ENCODE results near the gene RADIL.

- TF ChIP-seq, protein P1, sequence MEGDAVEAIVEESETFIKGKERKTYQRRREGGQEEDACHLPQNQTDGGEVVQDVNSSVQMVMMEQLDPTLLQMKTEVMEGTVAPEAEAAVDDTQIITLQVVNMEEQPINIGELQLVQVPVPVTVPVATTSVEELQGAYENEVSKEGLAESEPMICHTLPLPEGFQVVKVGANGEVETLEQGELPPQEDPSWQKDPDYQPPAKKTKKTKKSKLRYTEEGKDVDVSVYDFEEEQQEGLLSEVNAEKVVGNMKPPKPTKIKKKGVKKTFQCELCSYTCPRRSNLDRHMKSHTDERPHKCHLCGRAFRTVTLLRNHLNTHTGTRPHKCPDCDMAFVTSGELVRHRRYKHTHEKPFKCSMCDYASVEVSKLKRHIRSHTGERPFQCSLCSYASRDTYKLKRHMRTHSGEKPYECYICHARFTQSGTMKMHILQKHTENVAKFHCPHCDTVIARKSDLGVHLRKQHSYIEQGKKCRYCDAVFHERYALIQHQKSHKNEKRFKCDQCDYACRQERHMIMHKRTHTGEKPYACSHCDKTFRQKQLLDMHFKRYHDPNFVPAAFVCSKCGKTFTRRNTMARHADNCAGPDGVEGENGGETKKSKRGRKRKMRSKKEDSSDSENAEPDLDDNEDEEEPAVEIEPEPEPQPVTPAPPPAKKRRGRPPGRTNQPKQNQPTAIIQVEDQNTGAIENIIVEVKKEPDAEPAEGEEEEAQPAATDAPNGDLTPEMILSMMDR (IDR thresholded peaks at IDR 0.05) = no peak
- no peak for TF ChIP-seq EP300 (IDR thresholded peaks at IDR 0.05)
- TF ChIP-seq POLR2A (IDR thresholded peaks at IDR 0.05) = no peak
These were observed 120.3 kb downstream of the RADIL start for GRCh38 chr7:4763091-4763793.

Data from tibial nerve (tissue), 4 donors.